Tibial nerve (tissue), 4 donors: ENCODE measurements around the gene LUC7L2. TPM values are rescaled to one million over a fixed set of nuclear protein-coding genes. Genes with fewer than 3 reads are reported as not detected.
A peak's percentile ranks its signal among the peaks of the same experiment; 100 is the strongest.
"Not testable (repeated sequence)": the region's sequence is repeated elsewhere in the genome, so short reads cannot be mapped to it uniquely, and the experiment has no call there.

ENCODE experiments used
- DNase-seq, 2 donors: peaks; one replicate each; pipeline ENCODE4 v3.0.0-alpha.2; 2019; ENCODE audit warnings: low spot score in 2 of 2
- H3K27ac ChIP-seq, 4 donors: fragments of 200-600 bp; sonication (generic) in 3 of 4; one replicate each; pipeline ENCODE4 v1.5.1; 2017 to 2019; ENCODE audit warnings: mild to moderate bottlenecking in 1 of 4
- H3K27me3 ChIP-seq, 2 donors: fragments of 200-600 bp; sonication (generic) in 1 of 2; one replicate each; pipeline versions ENCODE4 v1.5.1 to v1.6.0; 2017 to 2019
- H3K36me3 ChIP-seq, 3 donors: fragments of 200-600 bp; sonication (generic); one replicate each; pipeline ENCODE4 v1.5.1; 2018 to 2019
- H3K4me1 ChIP-seq, 4 donors: fragments of 200-600 bp; sonication (generic) in 3 of 4; one replicate each; pipeline ENCODE4 v1.5.1; 2017 to 2019
- H3K4me3 ChIP-seq, 4 donors: fragments of 200-600 bp; sonication (generic) in 3 of 4; one replicate each; pipeline ENCODE4 v1.5.1; 2017 to 2019; ENCODE audit warnings: mild to moderate bottlenecking in 1 of 4, moderate library complexity in 1 of 4
- H3K9me3 ChIP-seq, 4 donors: fragments of 200-600 bp; sonication (generic) in 3 of 4; one replicate each; pipeline ENCODE4 v1.5.1; 2017 to 2019
- CTCF ChIP-seq, 5 experiments: fragments of 200-600 bp in 3 of 5; fragments of 450-650 bp in 2 of 5; sonication (generic) in 3 of 5; IDR thresholded peaks; one replicate each; pipeline ENCODE4 v1.5.1; 2016 to 2019; ENCODE audit warnings: antibody characterized with exemption in 5 of 5, mild to moderate bottlenecking in 3 of 5, moderate library complexity in 2 of 5
- EP300 ChIP-seq, 2 donors: sonication (generic); formaldehyde crosslinking; IDR thresholded peaks; one replicate each; pipeline ENCODE4 v1.6.1; 2017; ENCODE audit warnings: antibody characterized with exemption in 2 of 2, mild to moderate bottlenecking in 1 of 2
- POLR2A ChIP-seq, 2 donors: fragments of 450-650 bp; IDR thresholded peaks; one replicate each; pipeline ENCODE4 v1.6.1; 2017; ENCODE audit warnings: antibody characterized with exemption in 2 of 2, mild to moderate bottlenecking in 2 of 2, moderate library complexity in 2 of 2
- WGBS, 2 donors: methylation state at CpG; one replicate each; pipeline ENCODE4 v1.1.5; 2018; 5-methylcytosine and 5-hydroxymethylcytosine counted together
- total RNA-seq, 4 donors: library from RNA; depleted of rRNA; stranded (reverse); fragments of >200 nt; gene quantifications; one replicate each; pipeline ENCODE4 v1.1.0, GENCODE V29; 2016

Gene LUC7L2
- total RNA-seq, 4 donors from 2014 or later: 76.2 to 107 (median 102) TPM

DNA sequence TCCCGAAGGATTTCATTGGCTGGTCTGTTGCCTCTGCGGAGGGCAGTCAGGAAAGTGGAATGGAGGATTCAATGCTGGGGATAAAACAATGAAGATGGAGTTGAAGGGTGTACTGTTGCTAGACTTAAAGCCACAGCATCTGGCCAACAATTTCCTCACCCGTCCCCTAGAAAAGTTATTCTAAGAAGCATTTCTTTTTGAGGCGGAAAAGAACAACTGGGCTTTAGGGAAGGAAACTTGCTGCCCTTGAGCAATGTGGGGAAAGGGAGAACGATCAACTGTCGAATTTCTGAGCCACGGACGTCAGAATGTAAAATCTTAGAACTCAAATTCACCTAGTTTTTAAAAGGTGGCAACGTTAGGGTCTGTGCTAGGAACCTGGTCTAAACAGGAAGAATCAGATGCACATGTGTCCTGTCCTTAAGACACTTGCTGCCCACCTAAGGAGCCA, 17.9 kb upstream of the LUC7L2 start:
- no peaks in the 10 kb centered on the region for H3K27me3 ChIP-seq
- peak overlapping the region; percentile 80 to 94 (median 86) for H3K4me3 ChIP-seq
- peak overlapping the region; percentile 98 to 100 (median 100) for H3K27ac ChIP-seq
- H3K36me3 ChIP-seq: peaks cover 0 to 16% (median 0%) of the 10 kb centered on the region in 3 donors
- TF ChIP-seq EP300 (IDR thresholded peaks at IDR 0.05): peak in 1 of 2 donors; percentile 39
- TF ChIP-seq CTCF (IDR thresholded peaks at IDR 0.05): no peak
- peak in 1 of 2 donors; percentile 49 for TF ChIP-seq POLR2A (IDR thresholded peaks at IDR 0.05)
- H3K9me3 ChIP-seq: peaks cover 0 to 9% (median 0%) of the 10 kb centered on the region in 4 donors
- DNase-seq: no peak
- 1% methylated on average over 9 of the region's 9 CpGs for WGBS, 2 donors
- peaks cover 0 to 17% (median 12%) of the 10 kb centered on the region in 4 donors for H3K4me1 ChIP-seq

DNA sequence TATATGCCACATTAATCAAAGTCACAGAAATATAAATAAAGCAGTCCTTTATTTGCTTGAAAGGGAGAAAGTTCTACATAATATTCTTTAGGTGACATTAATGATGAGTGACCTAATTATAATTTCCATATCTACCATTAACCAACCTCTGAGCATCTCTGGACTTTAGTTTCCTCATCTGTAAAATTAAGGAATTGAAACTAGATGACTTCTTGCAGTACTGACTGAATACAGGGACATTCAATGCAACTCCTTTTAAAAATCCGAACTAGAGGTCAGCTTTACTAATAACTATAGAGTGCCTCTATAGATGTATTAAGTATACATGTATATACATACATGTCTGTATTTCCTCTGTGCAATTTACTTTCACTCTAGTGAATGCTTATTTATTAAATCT, 14.7 kb upstream of the LUC7L2 start:
- H3K27ac ChIP-seq: no peak overlapping the region
- H3K36me3 ChIP-seq: peaks cover 0 to 45% (median 0%) of the 10 kb centered on the region in 3 donors
- peaks cover 0 to 1% (median 0%) of the 10 kb centered on the region in 4 donors for H3K9me3 ChIP-seq
- no peak for DNase-seq
- WGBS, 2 donors: 80 to 82% methylated on average over 1 of the region's 1 CpG
- H3K4me3 ChIP-seq: no peak overlapping the region
- H3K4me1 ChIP-seq: peaks cover 0 to 17% (median 12%) of the 10 kb centered on the region in 4 donors
- TF ChIP-seq CTCF (IDR thresholded peaks at IDR 0.05) (no peak), EP300 (IDR thresholded peaks at IDR 0.05) (no peak), POLR2A (IDR thresholded peaks at IDR 0.05) (no peak)
- no peaks in the 10 kb centered on the region for H3K27me3 ChIP-seq

DNA sequence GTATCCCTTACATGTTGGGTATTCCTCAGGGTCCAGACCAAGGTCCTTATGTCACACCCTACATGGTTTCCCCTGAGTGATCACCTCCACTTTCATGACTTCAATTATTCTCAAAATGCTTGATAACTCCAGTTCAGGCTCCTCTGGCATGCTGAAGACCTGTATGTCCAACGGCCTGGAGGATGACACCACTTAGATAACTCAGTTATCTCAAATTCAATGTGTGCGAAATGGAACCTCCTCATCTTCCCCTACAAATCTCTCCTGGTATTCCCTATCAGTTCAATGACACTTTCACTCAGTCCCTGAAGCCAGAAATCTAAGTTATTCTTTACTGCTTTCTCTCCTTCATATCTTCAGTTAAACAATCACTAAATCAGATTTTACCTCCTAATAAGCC, 8.7 kb upstream of the LUC7L2 start:
- peaks cover 0 to 50% (median 0%) of the 10 kb centered on the region in 3 donors for H3K36me3 ChIP-seq
- no peak for TF ChIP-seq EP300 (IDR thresholded peaks at IDR 0.05)
- no peak for TF ChIP-seq CTCF (IDR thresholded peaks at IDR 0.05)
- TF ChIP-seq POLR2A (IDR thresholded peaks at IDR 0.05): no peak
- no peak for DNase-seq
- no peaks in the 10 kb centered on the region for H3K4me1 ChIP-seq
- no peak overlapping the region for H3K27ac ChIP-seq
- 97 to 100% methylated on average over 2 of the region's 2 CpGs for WGBS, 2 donors
- H3K4me3 ChIP-seq: no peak overlapping the region
- H3K9me3 ChIP-seq: no peaks in the 10 kb centered on the region
- H3K27me3 ChIP-seq: no peaks in the 10 kb centered on the region

- no peaks in the 10 kb centered on the region for H3K27me3 ChIP-seq
- H3K4me1 ChIP-seq: peaks cover 0 to 9% (median 2%) of the 10 kb centered on the region in 4 donors
- H3K9me3 ChIP-seq: no peaks in the 10 kb centered on the region
- H3K36me3 ChIP-seq: peaks cover 0 to 15% (median 0%) of the 10 kb centered on the region in 3 donors
- TF ChIP-seq EP300 (IDR thresholded peaks at IDR 0.05) (no peak), POLR2A (IDR thresholded peaks at IDR 0.05) (no peak), CTCF (IDR thresholded peaks at IDR 0.05) (no peak)
- no peak overlapping the region for H3K4me3 ChIP-seq
- H3K27ac ChIP-seq: no peak overlapping the region
- no peak for DNase-seq
- 94 to 98% methylated on average over 2 of the region's 2 CpGs for WGBS, 2 donors
Observed at GRCh38 chr7:139354729-139355128, 5.0 kb upstream of the LUC7L2 start.

DNA sequence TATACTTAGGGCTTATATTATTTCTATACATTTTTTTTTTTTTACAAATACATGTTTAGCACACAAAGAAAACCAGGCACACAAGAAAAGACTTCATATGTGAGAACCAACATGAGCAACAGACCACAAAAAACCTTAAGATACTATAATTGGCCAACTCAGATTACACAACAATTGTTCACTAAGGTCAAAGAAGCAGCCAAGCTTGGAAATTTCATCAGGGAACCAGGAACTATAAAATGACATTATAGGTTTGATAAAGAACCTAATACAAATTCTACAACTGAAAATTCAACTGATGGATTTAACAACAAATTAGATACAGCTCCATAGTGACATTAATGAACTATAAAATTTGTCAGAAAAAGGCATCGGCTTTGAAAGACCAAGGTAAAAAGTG, 4.4 kb upstream of the LUC7L2 start:
- peaks cover 0 to 11% (median 0%) of the 10 kb centered on the region in 3 donors for H3K36me3 ChIP-seq
- no peaks in the 10 kb centered on the region for H3K9me3 ChIP-seq
- H3K27ac ChIP-seq: no peak overlapping the region
- 100% methylated on average over 1 of the region's 1 CpG for WGBS, 2 donors
- H3K4me1 ChIP-seq: peaks cover 0 to 9% (median 2%) of the 10 kb centered on the region in 4 donors
- DNase-seq: no peak
- H3K27me3 ChIP-seq: no peaks in the 10 kb centered on the region
- no peak overlapping the region for H3K4me3 ChIP-seq
- TF ChIP-seq POLR2A (IDR thresholded peaks at IDR 0.05) (no peak), CTCF (IDR thresholded peaks at IDR 0.05) (no peak), EP300 (IDR thresholded peaks at IDR 0.05) (no peak)

DNA sequence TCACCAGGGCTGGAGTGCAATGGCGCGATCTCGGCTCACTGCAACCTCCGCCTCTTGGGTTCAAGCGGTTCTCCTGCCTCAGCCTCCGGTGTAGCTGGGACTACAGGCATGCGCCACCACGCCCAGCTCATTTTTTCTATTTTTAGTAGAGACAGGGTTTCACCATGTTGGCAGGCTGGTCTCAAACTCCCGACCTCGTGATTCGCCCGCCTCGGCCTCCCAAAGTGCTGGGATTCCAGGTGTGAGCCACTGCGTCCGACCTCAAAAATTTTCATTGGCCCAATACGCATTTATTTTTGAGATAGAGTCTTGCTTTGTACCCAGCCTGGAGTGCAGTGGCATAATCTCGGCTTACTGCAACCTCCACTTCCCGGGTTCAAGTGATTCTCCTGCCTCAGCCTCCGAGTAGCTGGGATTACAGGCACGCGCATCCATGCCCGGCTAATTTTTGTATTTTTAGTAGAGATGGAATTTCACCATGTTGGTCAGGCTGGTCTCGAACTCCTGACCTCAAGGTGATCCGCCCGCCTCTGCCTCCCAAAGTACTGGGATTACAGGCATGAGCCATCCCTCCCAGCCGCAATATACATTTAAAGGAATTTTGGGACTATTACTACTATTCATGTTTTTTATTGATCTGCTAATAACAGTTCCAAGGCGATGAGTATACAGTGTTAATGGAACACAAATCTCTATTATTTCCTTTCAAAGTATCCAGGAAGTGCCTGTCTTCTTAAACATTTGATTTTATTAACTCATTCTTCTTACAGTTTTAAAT, 1.8 kb upstream of the LUC7L2 start:
- not testable (repeated sequence) for DNase-seq, H3K9me3 ChIP-seq, H3K36me3 ChIP-seq, H3K27me3 ChIP-seq
- peak overlapping the region; percentile 98 to 100 (median 98) for H3K27ac ChIP-seq
- peaks cover 0 to 30% (median 20%) of the 10 kb centered on the region in 4 donors for H3K4me1 ChIP-seq
- peak overlapping the region in 2 of 4 donors; percentile 67 to 75 for H3K4me3 ChIP-seq
- WGBS, 2 donors: 94 to 95% methylated on average over 27 of the region's 27 CpGs
